Measurements from ENCODE around the gene RAG1. TPM values are rescaled to one million over a fixed set of nuclear protein-coding genes. Genes with fewer than 3 reads are reported as not detected.

The RAG1 gene
- total RNA-seq, 1 donor from 2014 or later, result 0.39 TPM

- H3K4me1 Mint-ChIP-seq (ENCODE audit: low read depth, unreplicated experiment), result peaks cover 9% of the 10 kb centered on the region
- no peak overlapping the region for H3K27ac Mint-ChIP-seq (ENCODE audit: unreplicated experiment)
- no peaks in the 10 kb centered on the region for H3K36me3 Mint-ChIP-seq (ENCODE audit: unreplicated experiment)
- H3K4me3 Mint-ChIP-seq (ENCODE audit: unreplicated experiment), result no peak overlapping the region
- no peak for TF ChIP-seq CTCF (IDR thresholded peaks at IDR 0.05; ENCODE audit: partially characterized antibody, unreplicated experiment)
- peaks cover 8% of the 10 kb centered on the region for H3K27me3 Mint-ChIP-seq (ENCODE audit: unreplicated experiment)
- H3K9me3 Mint-ChIP-seq (ENCODE audit: unreplicated experiment), result peaks cover 2% of the 10 kb centered on the region
- no peak for DNase-seq
These were observed 2.7 kb upstream of the RAG1 start for GRCh38 chr11:36565031-36565610.

- H3K4me3 Mint-ChIP-seq (ENCODE audit: unreplicated experiment), result no peak overlapping the region
- peaks cover 8% of the 10 kb centered on the region for H3K27me3 Mint-ChIP-seq (ENCODE audit: unreplicated experiment)
- H3K36me3 Mint-ChIP-seq (ENCODE audit: unreplicated experiment), result no peaks in the 10 kb centered on the region
- peaks cover 2% of the 10 kb centered on the region for H3K9me3 Mint-ChIP-seq (ENCODE audit: unreplicated experiment)
- TF ChIP-seq CTCF (IDR thresholded peaks at IDR 0.05; ENCODE audit: partially characterized antibody, unreplicated experiment), result no peak
- H3K4me1 Mint-ChIP-seq (ENCODE audit: low read depth, unreplicated experiment), result peaks cover 9% of the 10 kb centered on the region
- no peak overlapping the region for H3K27ac Mint-ChIP-seq (ENCODE audit: unreplicated experiment)
- DNase-seq, result no peak
These were observed 1.3 kb upstream of the RAG1 start for GRCh38 chr11:36566407-36567053.

- H3K4me1 Mint-ChIP-seq (ENCODE audit: low read depth, unreplicated experiment), result peaks cover 7% of the 10 kb centered on the region
- peaks cover 2% of the 10 kb centered on the region for H3K9me3 Mint-ChIP-seq (ENCODE audit: unreplicated experiment)
- DNase-seq, result no peak
- H3K4me3 Mint-ChIP-seq (ENCODE audit: unreplicated experiment), result no peak overlapping the region
- H3K36me3 Mint-ChIP-seq (ENCODE audit: unreplicated experiment), result no peaks in the 10 kb centered on the region
- no peak for TF ChIP-seq CTCF (IDR thresholded peaks at IDR 0.05; ENCODE audit: partially characterized antibody, unreplicated experiment)
- no peak overlapping the region for H3K27ac Mint-ChIP-seq (ENCODE audit: unreplicated experiment)
- peaks cover 7% of the 10 kb centered on the region for H3K27me3 Mint-ChIP-seq (ENCODE audit: unreplicated experiment)
These were observed 1.3 kb downstream of the RAG1 start for GRCh38 chr11:36569095-36569494.

GRCh38 chr11:36574486-36574885 lies 6.7 kb downstream of the RAG1 start:
- Mint-ChIP-seq H3K4me1 (ENCODE audit: low read depth, unreplicated experiment) (no peaks in the 10 kb centered on the region), H3K27me3 (ENCODE audit: unreplicated experiment) (no peaks in the 10 kb centered on the region), H3K4me3 (ENCODE audit: unreplicated experiment) (no peak overlapping the region), H3K9me3 (ENCODE audit: unreplicated experiment) (no peaks in the 10 kb centered on the region), H3K27ac (ENCODE audit: unreplicated experiment) (no peak overlapping the region), H3K36me3 (ENCODE audit: unreplicated experiment) (no peaks in the 10 kb centered on the region)
- TF ChIP-seq CTCF (IDR thresholded peaks at IDR 0.05; ENCODE audit: partially characterized antibody, unreplicated experiment), result no peak
- DNase-seq, result no peak

- H3K4me3 Mint-ChIP-seq (ENCODE audit: unreplicated experiment), result no peak overlapping the region
- no peak overlapping the region for H3K27ac Mint-ChIP-seq (ENCODE audit: unreplicated experiment)
- no peak for TF ChIP-seq CTCF (IDR thresholded peaks at IDR 0.05; ENCODE audit: partially characterized antibody, unreplicated experiment)
- peaks cover 4% of the 10 kb centered on the region for H3K9me3 Mint-ChIP-seq (ENCODE audit: unreplicated experiment)
- H3K4me1 Mint-ChIP-seq (ENCODE audit: low read depth, unreplicated experiment), result no peaks in the 10 kb centered on the region
- H3K36me3 Mint-ChIP-seq (ENCODE audit: unreplicated experiment), result peaks cover 7% of the 10 kb centered on the region
- no peaks in the 10 kb centered on the region for H3K27me3 Mint-ChIP-seq (ENCODE audit: unreplicated experiment)
- DNase-seq, result no peak
These were observed 9.6 kb downstream of the RAG1 start for GRCh38 chr11:36577373-36577772.
